Measurements from ENCODE around the gene IDUA.
"Not testable (repeated sequence)": the region's sequence is repeated elsewhere in the genome, so short reads cannot be mapped to it uniquely, and the experiment has no call there.

Gene IDUA

DNA sequence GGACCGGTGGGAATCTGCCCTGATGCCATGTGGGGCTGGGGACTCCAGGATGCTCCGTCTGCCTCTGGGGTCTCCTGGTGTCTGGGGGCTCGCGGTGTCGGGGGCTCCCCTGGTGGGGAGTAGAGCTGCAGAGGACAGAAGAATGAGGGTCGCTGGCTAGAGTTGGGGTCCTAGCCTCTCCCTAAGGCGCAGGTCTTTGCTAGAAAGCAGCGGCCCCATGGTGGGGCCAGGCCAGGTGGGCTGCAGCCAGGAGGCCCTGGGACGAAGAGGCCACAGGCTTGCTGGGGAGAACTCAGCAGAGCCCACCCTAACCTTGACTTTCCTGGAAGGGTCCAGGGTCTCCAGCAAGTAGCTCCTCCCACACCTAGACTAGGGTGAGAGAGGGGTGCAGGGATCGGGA, 46.0 kb downstream of the IDUA start:
- DNase-seq: no peak

DNA sequence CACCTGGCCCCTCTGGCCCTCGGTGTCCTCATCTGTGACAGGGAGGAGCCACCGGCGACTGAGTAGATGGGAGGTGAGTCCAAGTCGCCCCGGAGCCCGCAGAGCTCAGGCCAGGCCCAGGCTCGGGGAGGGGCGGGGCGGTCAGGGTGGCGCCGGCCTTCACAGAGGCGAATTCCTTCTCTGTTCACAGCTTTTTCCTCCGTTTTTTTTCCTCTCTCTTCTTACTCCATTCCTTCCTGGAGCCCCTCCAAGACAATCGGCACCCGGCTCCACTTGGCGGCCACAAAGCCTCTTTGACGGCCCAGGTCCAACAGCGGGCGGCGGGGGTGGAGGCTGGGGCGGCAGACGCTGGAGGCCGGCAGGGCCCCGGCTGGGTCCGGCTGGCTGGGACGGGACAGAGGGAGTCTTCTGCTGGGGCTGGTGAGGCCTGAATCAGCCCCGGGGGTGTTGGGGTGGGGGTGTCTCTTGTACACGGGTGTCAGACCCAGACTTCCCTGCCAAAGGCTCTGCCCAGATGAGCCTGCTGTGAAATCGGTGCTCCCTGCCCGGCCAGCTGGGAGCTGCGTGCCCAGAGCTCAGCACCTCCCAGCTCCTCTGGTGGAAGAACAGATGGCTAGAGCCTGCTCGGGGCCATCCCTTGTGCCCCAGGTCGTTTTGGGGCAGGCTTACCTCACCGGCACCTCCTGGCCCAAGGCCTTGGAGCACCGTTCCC, 47.2 kb downstream of the IDUA start:
- DNase-seq: no peak

DNA sequence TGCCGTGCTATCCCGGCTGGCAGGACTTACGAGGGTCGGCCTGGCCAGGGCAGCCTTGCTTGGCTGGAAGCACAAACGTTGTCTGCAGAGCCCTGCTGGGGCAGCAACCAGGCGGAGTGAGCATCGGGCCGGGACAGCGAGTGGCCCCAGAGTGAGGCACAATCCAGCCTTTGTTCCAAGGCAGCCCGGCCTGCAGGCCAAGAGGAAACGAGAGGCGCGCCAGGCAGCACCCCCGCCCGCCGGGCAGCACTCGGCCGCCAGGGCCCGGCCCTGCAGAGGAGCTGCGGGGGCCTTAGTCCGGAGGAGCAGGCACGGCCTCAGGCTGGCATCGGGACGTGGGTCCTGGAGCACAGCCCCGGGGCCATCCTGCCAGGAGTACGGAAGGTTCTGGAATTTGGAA, 48.7 kb downstream of the IDUA start:
- DNase-seq: no peak

DNA sequence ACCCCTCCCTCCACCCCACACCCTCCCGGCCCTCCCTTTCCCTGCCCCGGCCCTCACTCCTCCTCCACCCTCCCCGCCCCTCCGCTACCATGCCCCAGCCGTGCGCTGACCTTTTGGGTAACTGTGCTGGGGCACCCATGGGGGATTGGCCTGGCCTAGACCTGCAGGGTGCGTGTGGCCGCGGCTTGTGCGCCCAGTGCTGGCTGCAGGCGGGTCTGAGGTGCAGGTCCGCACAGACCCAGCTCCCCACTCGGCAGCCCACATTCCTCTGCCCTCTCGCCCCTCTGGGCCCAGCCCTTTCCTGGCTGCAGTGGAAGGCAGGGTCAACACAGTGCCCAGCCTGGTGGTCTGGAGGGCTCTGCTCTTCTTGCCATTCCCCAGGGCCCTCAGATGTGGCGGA, 49.3 kb downstream of the IDUA start:
- DNase-seq: no peak

DNA sequence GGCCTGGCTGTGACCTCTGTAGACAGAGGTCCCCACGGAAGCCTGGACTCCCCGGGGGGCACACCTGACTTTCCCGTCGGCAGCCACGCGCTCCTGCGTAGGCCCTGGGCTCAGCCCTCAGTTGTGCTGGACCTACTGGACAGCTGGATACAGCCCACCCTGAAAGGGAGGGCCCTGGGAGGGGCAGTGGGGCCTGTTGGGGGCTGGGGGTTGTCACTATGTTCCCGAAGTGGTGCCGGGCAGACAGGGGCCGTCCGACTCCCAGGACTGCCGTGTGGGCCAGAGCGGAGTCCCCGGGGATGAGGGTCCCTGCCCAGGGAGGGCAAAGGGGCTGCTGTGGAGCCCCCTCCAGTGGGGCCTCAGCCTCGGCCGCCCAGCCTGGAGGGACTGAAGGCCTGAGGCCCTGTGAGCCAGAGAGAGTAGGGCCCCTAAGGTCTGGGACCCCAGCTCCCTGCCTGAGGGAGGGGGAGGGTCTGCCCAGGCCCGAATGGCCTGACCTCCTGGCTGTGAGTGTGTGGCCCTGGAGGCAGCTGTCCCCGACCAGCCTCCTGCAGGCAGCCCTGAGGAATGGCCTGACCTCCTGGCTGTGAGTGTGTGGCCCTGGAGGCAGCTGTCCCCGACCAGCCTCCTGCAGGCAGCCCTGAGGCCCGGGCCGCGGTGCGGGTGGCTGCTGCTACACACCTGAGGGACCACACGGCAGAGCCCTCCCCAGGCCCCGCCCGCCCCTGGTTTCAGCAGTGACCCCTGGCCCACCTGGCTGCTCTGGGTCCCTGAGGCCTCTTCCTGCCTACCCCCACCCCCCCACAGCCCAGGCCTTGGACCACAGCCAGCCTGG, 50.3 kb downstream of the IDUA start:
- DNase-seq: no peak

DNA sequence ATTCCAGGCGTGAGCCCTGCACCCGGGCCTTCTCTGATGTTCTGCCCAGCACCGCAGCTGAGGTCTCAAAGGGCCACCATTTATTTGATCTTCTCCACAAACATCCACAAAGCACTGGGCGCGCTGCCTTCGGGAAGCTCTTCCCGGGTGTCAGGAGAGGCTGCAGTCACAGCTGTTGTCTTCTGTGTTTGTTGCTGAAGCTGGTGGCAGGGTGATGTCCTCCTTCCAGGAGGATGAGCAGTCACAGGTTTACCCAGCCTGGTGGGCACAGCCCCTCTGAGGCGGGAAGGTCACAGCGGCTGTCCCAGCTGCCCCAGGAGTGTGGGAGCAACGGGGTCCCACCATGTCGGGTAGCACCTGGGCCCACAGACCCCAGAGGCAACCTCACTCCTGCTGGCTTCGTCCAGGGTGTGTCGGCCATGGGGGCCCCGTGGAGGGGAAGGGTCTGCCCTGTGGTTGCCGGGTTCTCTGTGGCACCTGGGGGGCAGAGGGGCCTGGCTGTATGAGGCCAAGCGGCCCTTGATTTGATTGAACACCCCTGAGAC, 52.2 kb downstream of the IDUA start:
- DNase-seq: no peak

DNA sequence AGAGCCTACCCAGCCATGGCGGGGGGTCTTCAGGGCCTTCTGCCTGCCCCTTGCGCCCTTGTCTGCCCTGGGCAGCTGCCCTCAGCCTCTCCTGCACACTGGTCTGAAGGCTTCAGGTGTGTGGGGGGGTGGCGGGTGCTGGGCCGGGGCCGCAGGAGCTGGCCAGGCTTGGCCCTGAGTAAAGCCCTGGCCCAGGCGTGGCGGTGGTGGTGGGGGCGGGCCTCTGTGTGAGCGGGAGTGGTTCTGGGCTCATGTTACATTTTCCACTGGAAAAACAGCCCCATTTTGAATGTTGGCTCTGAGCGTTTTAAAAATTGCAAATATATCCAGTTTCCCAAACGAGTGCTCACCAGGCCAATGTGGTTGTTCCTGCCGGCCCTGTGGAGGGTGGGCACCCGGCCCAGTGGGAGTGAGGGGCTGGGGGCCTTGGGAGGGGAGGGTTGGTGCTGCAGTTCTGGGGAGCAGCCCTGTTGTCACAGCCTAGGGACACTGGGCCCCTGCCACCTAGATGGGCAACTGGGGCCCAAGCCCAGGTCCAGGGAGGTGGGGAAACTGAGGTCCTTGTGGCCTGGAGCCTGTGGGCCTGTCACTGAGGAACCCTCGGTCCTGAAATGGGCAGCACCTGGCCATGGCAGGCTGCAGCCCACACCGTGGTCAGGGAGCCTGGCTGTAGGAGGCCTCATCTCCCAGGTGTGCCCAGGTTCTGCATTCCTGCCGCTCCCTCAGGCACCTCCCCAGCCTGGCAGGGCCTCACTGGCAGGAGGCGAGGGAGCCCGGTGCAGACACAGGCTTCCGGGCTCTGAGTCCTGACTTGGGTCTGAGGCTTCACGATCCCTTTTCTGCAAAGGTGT, 52.9 kb downstream of the IDUA start:
- DNase-seq: no peak

DNA sequence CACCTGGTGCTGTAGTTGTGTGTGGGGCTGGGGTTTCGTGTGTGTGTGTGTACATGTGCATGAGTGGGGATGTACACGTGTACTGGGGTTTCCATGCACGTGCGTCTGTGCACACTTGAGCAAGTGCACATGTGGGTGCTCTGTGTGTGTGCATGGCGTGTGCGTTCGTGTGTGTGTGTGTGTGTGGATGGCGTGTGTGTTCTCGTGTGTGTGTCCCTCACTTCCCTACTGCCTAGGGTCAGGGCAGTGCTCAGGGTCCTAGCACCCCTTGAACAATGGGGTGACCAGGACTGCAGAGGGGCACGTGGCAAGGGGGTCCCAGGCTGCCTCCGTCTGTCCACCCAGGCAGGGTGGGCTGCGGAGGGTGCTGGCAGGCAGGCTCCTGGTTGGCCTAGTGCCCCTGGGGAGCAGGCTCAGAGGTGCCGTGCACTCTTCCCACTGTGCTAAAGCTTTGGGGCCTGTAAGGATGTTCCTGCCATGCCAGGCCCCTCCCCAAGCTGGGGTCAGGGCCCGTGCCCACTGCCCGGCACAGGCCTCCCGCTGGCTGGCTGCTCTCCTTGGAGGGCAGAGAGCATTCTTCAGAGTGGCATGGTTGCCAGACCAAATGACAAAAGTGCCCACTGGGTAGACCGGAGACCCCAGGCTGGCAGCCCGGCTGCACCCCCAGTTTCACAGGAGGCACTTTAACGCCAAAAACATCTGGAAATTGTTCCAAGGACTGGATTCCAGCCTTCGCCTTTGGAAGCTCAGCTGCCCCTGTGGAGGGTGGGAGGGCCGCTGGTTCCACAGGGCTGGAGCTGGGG, 53.7 kb downstream of the IDUA start:
- DNase-seq: no peak

DNA sequence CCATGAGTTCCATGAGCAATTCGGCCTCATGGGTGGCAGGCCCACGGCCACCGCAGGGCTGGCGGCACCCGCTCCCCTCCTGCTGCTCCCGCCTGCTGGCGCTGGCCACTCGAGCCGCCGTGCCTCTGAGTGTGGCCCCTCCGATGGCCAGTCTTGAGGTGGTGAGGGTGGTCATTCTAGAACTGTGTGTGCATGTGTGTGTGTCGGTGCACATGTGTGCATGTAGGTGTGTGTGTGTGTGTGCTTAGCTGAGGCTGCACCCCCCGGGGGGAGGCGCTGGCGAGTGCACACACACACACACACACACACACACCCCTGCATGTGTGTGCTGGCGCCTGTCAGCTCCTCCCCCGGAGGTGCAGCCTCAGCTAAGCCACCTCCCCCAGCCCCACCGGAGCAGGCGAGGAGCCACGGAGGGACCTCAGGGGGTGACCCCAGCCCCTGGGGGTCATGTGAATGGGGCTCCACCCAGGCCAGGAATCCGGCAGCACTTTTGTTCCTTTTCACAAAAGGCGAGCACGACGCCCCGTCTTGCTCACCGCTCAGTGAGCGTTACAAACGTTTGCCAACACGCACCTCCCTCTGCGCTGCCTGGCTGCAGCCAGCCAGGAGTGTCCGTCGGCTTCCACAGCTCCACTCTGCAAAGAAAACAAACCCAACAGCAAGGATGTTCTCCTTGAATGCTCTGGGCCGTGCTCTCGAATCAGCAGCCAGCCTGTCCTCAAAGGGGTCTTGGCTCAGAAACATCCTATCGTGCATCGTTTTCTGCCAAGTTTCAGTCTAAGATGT, 54.5 kb downstream of the IDUA start:
- no peak for DNase-seq

DNA sequence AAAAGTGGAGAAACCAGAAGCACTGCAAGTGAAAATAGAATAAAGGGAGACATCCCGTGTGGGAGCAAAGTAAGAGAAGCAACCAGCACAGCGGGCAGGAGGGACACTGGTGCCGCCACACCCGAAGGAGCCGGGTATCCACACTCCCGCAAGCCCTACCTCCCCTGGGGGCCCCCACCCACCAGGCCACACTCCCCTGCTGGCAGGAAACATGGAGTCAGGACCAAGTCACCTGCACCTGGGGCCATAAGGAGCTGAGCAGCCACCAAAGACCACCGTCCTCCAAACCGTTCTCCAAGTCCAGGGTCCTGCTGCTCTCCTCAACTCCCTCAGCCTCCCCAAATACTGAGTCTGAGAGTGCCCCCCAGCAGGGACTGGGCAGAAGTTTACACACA, 55.1 kb downstream of the IDUA start:
- DNase-seq: no peak

DNA sequence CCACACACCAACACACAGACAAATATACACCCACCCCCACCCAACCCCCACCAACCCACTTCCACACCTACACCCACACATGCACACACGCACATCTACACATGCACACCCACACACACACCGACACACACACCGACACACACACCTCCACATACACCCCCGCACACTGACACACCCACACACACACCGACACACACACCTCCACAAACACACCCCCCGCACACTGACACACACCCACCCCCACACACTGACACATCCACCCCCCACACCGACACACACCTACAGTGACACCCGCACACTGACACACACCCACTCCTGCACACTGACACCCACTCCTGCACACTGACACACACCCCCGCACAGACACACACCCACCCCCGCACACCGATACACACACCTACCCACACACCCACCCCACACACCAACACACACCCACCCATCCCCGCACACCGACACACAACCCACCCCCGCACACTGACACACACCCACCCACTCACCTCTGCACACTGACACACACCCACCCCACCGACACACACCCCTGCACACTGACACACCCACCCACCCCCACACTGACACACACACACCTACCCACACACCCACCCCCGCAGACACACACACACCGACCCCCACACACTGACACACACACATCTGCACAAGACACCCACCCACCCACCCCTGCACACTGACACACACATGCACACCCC, 55.7 kb downstream of the IDUA start:
- no peak for DNase-seq

DNA sequence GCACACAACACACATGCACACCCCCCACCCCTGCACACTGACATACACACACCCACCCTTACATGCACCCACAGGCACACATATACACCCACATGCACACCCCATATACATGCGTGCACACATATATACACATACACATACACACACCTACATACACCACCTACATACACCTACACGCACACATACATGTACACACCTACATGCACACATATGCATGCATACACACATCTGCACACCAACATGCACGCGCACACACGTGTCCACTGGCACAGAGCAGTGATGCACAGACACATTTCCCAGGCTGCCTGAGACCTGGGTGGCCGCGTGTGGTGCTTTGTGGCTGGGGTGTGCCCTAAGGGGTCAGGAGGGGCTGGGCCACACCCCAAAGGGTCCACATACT, 56.3 kb downstream of the IDUA start:
- no peak for DNase-seq

DNA sequence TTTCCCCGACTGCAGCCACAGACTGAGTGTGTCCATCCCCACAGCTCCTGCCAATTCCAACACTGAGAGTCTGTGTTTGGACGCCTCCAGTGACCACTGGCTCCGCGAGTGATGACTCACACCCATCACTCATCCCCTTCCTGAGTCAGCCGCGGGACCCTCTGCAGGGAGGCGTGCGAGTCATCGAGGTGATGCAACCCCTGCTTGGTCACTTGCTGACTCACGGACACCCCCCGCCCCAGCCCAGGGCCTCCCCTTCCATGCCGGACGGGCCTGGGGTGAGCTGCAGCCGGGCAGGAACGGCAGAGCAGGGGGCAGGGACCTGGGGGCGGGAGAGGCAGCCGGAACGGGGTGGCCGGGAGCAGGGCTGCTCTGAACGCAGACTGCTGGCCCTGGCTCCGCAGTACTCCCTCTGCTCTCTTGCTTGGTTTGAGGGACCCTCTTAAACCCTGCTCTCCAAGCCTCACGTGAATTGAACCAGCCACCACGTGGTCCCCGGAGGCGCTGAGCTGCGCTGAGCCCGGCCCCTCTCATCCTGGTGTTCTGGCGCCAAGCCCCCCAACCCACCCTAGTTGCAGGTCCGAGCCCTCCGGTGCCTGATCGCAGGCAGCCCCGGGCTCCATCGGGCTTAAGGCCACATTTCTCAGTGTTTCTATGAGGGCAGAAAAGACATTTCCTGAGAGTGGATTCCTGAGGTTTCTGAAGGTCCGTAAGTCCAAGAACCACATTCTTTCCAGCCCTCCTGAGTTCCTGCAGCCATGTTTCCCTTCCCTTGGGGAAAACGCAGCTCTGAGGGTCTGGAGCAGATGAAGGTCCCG, 57.0 kb downstream of the IDUA start:
- no peak for DNase-seq

DNA sequence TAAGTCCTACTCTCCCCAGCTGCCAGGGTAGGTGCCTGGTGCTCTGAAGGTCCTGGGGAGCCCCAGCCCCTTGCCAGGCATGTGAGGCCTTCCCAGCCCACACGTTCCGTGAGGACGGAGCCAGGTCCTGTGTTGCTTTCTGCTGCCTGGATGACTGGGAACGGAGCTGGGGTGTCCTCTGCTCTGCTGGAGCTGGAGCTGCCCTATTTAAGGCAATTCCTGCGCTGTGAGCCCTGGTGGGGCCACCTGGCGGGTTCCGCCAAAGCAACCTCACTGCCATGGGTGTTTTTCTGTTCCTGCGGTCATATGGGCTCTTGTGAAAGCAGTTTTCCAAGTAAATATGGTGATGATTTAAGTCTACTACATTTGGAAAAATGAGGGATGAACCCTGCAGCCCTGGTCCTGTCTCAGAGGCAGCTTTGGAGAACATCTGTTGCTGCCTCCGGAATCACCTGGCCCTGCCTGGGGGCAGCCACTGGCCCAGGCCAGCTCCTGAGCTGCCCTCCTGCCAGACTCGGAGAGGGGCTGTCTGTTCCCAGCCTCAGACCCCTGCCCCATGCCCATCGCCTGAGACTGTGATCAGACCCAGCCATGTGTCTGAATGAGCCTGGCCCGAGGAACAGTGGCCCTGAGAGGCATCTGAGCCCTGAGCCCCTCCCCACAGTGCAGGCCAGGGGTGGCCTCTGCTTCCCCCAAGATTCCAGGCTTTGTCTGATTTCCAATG, 57.8 kb downstream of the IDUA start:
- no peak for DNase-seq

DNA sequence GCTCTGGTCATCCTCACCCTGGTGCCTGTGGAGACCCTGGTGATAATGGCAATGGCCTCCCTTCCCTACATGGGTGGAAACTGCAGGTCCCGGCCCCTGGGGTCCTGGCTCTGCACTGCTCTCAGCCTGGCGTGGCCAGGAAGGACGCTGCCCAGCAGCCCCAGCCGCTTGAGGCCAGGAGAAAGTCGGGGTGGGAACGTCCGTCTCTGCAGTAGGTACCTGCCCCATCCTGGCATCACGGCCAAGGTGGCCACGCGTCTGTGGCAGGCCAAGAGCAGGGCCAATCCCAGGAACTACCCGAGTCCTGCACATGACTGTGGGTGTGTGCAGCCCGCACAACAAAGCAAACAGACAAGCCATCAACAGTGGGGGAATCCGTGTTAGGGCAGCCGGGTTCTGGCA, 58.4 kb downstream of the IDUA start:
- DNase-seq: no peak

DNA sequence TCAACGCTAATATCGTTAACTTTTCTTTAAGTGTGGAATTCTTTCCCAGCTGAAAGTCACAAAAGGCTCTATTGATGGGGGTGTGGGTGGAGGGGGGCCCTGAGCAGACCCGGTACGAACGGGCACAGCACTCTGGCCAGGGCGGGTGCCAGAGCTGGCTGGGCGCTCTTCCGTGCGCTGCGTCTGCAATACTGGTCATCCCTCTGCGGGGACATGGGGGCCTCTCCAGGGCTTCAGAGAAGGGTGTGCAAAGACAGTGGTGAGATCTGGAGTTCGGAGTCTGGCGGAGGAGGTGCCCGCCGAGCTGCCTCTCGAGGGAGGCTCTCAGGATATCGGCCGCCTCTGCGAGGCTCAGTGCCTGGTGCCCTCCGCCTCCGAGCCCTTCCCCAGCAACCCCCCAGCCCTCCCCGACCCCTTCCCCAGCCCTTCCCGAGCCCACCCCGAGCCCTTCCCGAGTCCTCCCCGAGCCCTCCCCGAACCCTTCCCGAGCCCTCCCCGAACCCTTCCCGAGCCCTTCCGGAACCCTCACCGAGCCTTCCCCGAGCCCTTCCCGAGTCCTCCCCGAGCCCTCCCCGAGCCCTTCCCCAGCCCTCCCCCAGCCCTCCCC, 58.9 kb downstream of the IDUA start:
- DNase-seq: no peak

DNA sequence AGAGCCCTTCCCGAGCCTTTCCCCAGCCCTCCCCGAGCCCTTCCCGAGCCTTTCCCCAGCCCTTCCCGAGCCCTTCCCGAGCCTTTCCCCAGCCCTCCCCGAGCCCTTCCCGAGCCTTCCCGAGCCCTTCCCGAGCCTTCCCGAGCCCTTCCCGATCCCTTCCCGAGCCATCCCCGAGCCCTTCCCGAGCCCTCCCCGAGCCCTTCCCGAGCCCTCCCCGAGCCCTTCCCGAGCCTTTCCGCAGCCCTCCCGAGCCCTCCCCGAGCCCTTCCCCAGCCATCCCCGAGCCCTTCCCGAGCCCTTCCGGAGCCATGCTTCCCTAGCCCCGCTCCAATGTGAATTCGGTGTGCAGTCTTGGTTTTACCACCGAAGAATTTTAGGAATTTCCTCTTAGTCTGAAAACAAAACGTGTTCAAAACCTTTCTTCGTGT, 59.8 kb downstream of the IDUA start:
- not testable (repeated sequence) for DNase-seq

DNA sequence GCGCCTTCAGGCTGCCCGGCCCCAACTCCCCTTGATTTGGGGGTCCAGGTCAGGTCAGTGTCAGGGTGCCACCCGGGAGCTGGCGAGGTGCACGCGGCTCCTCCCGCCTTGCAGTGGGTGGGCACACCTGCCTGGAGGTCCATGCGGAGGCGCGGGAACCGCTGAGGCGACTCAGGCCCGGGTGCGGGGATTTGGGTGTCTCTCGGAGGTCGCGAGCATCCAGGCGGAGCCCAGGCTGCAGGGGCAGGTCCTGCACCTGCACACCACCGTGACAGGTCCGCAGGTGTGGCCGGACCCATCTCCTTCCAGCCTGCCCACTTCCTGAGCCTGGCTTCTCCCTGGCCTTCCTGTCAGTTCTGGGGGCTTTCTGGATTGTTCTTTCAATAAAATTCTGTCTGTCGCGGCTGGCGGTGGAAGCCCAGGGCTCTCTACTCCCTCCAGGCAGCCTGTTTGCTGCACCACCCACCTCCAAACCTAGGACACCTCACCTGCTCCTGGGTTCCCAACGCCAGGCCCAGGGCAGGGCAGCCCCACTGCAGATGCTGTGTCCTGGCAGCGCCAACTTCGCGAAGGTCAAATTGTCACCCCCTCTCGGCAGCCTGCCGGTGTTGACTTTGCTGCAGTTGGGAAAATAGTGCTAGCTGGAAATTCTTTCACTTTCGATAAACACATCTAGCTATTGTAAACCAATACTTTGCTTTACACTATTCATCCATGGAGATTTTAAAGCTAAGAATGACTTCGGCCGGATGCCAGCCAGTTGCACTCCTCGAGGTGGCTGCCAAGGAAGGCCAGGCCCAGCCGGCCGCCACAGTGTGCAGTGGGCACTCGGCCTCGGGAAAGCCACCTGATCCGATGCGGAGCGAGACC, 60.5 kb downstream of the IDUA start:
- no peak for DNase-seq

Measured in stimulated activated CD4-positive, alpha-beta T cell treated with anti-CD3 and anti-CD28 coated beads, Interleukin-12 subunit alpha, Interleukin-12 subunit beta, amount 100 ng/mL, for 4 hours (primary cell).